SK-N-MC (cell line): ENCODE results near the gene KCNC2.

ENCODE experiments used
- EZH2 ChIP-seq: fragments of 200-600 bp; sonication (generic); IDR thresholded peaks from one replicate; pipeline ENCODE4 v1.6.1; 2017; ENCODE audit warnings: antibody characterized with exemption
- POLR2AphosphoS5 ChIP-seq: IDR thresholded peaks from 2 replicates; pipeline ENCODE4 v1.6.1; 2012; ENCODE audit warnings: mild to moderate bottlenecking, low read depth, low read length, borderline replicate concordance

- TF ChIP-seq EZH2 (no peak), POLR2AphosphoS5 (no peak)
Observed at GRCh38 chr12:75236206-75236605, 26.6 kb upstream of the KCNC2 start.
